Lung (tissue), 12 donors: ENCODE measurements around the gene CFAP20DC. TPM values are rescaled to one million over a fixed set of nuclear protein-coding genes. Genes with fewer than 3 reads are reported as not detected.

Experiments used
- ATAC-seq: fragments of 200-7000 bp; cut with Tn5 transposase; one replicate; pipeline ENCODE4 v1.9.1; 2020; ENCODE audit warnings: moderate number of reproducible peaks; ENCODE audit not compliant: insufficient read depth, low FRiP score
- DNase-seq, 3 donors: peaks; one replicate each; pipeline ENCODE4 v3.0.0-alpha.2; 2013 to 2017
- H3K27ac ChIP-seq, 2 donors: one replicate each; pipeline ENCODE4 v1.5.1; 2013; ENCODE audit warnings: mild to moderate bottlenecking in 2 of 2, moderate library complexity in 2 of 2, control low read depth in 1 of 2, inconsistent platforms in 1 of 2, low read depth in 1 of 2, low read length in 1 of 2
- H3K27me3 ChIP-seq, 3 donors: one replicate each; pipeline ENCODE4 v1.5.1; 2013; ENCODE audit warnings: low read length in 2 of 3; ENCODE audit not compliant: control insufficient read depth in 3 of 3, insufficient read depth in 3 of 3
- H3K36me3 ChIP-seq, 4 donors: one replicate each; pipeline ENCODE4 v1.5.1; 2013; ENCODE audit warnings: low read length in 4 of 4, mild to moderate bottlenecking in 1 of 4, moderate library complexity in 1 of 4; ENCODE audit not compliant: control insufficient read depth in 4 of 4, insufficient read depth in 4 of 4
- H3K4me1 ChIP-seq, 5 donors: one replicate each; pipeline ENCODE4 v1.5.1; 2013; ENCODE audit warnings: low read length in 5 of 5, mild to moderate bottlenecking in 2 of 5, moderate library complexity in 1 of 5; ENCODE audit not compliant: control insufficient read depth in 5 of 5, insufficient read depth in 5 of 5
- H3K4me3 ChIP-seq: one replicate; pipeline ENCODE4 v1.5.1; 2013; ENCODE audit warnings: mild to moderate bottlenecking, control low read depth, moderate library complexity
- H3K9ac ChIP-seq, 2 donors: one replicate each; pipeline ENCODE4 v1.5.1; 2013; ENCODE audit warnings: low read length in 2 of 2, control low read depth in 1 of 2; ENCODE audit not compliant: insufficient read depth in 1 of 2
- H3K9me3 ChIP-seq, 4 donors: one replicate each; pipeline ENCODE4 v1.5.1; 2013; ENCODE audit warnings: low read length in 3 of 4, mild to moderate bottlenecking in 1 of 4, moderate library complexity in 1 of 4; ENCODE audit not compliant: control insufficient read depth in 4 of 4, insufficient read depth in 3 of 4
- WGBS, 2 donors: extraction: QIAGEN DNeasy Blood & Tissue Kit; methylation state at CpG; one replicate each; pipeline ENCODE4 v1.1.7; 2013; 5-methylcytosine and 5-hydroxymethylcytosine counted together
- polyA plus RNA-seq, 2 donors: library from polyadenylated mRNA; stranded (reverse); fragments of 200-250 nt; gene quantifications; one replicate each; pipeline ENCODE4 v1.2.1, GENCODE V29; 2013
- total RNA-seq, 2 donors: library from RNA; depleted of rRNA in 1 of 2; stranded (reverse); fragments of >200 nt in 1 of 2; gene quantifications; one replicate each; pipeline ENCODE4 v1.2.1, GENCODE V29; 2014 to 2021
- TF ChIP-seq, protein P1 (sequence below): IDR thresholded peaks from 2 replicates; pipeline ENCODE4 v1.5.1; 2012; ENCODE audit warnings: mild to moderate bottlenecking; ENCODE audit errors: control extremely low read depth, extremely low read depth
- donor health status: control.
- donor health status: control.
- donor health status: Bipolar disorder and iron deficiency.
- donor health status: healthy.
- donor health status: DM: yes; HTN: yes; CAD: no.

The CFAP20DC gene
- total and polyA plus RNA-seq, 4 donors: 0.47 to 5.4 (median 1.5) TPM

DNA sequence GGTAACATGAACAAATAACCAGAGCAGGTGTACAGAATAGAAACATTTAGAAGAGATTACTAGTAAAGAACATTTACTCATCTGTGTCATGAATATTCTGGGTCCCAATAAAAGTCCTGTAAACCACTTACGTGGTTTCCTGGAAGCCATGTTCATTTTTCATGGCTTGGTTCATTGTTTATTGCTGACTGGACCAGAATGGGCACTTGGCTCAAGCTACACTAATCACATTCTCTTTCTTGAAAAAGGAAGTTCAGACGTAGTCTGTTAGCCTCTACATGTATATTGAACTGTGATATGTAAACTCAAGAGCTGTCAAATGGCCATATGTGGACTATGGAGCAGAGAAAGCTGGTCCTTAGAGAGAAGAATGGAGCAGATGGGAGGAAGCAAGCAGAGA lies 244.9 kb downstream of the CFAP20DC start:
- Histone ChIP-seq H3K4me3 (no peak overlapping the region), H3K36me3 (no peaks in the 10 kb centered on the region), H3K9ac (no peak overlapping the region), H3K9me3 (no peaks in the 10 kb centered on the region), H3K27ac (no peak overlapping the region), H3K27me3 (no peaks in the 10 kb centered on the region), H3K4me1 (peaks cover 0 to 7% (median 0%) of the 10 kb centered on the region in 5 donors)
- 64 to 71% methylated on average over 2 of the region's 2 CpGs for WGBS, 2 donors
- TF ChIP-seq, protein P1, sequence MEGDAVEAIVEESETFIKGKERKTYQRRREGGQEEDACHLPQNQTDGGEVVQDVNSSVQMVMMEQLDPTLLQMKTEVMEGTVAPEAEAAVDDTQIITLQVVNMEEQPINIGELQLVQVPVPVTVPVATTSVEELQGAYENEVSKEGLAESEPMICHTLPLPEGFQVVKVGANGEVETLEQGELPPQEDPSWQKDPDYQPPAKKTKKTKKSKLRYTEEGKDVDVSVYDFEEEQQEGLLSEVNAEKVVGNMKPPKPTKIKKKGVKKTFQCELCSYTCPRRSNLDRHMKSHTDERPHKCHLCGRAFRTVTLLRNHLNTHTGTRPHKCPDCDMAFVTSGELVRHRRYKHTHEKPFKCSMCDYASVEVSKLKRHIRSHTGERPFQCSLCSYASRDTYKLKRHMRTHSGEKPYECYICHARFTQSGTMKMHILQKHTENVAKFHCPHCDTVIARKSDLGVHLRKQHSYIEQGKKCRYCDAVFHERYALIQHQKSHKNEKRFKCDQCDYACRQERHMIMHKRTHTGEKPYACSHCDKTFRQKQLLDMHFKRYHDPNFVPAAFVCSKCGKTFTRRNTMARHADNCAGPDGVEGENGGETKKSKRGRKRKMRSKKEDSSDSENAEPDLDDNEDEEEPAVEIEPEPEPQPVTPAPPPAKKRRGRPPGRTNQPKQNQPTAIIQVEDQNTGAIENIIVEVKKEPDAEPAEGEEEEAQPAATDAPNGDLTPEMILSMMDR: no peak
- no peak for ATAC-seq
- DNase-seq: no peak

DNA sequence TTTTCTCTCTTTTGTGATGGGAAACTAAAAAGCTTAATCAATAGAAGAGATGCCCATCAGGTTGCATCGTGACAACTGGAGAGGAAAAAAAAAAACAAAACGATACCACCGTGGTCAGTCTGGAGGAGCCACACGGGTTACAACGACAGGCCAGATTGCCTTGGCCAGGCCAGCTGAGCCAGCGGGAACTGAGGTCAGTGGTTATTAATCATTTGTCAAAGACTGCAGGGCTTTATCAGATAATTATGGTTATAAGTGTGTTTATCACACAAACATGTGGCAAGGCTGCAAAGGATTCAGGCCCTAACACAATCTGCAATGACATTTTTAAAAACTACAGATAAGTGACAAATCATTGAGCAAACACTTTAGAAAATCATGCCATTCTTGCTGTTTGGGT lies 248.3 kb downstream of the CFAP20DC start:
- TF ChIP-seq, protein P1: no peak
- ATAC-seq: no peak
- H3K9me3 ChIP-seq: no peaks in the 10 kb centered on the region
- DNase-seq: peak in 1 of 3 donors; percentile 21
- H3K36me3 ChIP-seq: no peaks in the 10 kb centered on the region
- H3K9ac ChIP-seq: no peak overlapping the region
- 54 to 71% methylated on average over 6 of the region's 6 CpGs for WGBS, 2 donors
- no peaks in the 10 kb centered on the region for H3K27me3 ChIP-seq
- H3K4me3 ChIP-seq: no peak overlapping the region
- no peak overlapping the region for H3K27ac ChIP-seq
- H3K4me1 ChIP-seq: peaks cover 0 to 7% (median 0%) of the 10 kb centered on the region in 5 donors

DNA sequence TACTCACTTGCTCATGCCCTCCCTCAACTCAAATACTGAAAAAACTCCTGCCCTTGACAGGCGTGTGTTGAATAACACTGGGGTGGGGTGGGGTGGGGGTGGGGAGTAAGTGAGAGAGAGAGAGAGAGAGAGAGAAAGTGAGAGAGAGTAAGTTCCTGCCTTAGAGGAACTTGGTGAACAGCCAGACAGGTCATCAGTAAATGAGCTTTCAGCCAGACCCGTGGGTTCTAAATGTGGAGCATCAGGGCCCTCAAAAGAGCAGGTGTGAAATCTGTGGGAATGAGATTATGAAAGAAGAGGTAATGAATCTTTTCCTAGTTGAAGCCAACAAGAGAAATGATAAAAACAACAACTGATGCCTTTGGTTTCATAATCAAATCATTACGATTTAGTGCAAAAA lies 248.9 kb downstream of the CFAP20DC start:
- no peaks in the 10 kb centered on the region for H3K27me3 ChIP-seq
- DNase-seq (no peak), ATAC-seq (no peak)
- TF ChIP-seq, protein P1: no peak
- no peak overlapping the region for H3K4me3 ChIP-seq
- H3K9ac ChIP-seq: no peak overlapping the region
- no peaks in the 10 kb centered on the region for H3K36me3 ChIP-seq
- 20 to 37% methylated on average over 3 of the region's 3 CpGs for WGBS, 2 donors
- H3K4me1 ChIP-seq: peaks cover 0 to 7% (median 0%) of the 10 kb centered on the region in 5 donors
- H3K27ac ChIP-seq: no peak overlapping the region
- no peaks in the 10 kb centered on the region for H3K9me3 ChIP-seq

DNA sequence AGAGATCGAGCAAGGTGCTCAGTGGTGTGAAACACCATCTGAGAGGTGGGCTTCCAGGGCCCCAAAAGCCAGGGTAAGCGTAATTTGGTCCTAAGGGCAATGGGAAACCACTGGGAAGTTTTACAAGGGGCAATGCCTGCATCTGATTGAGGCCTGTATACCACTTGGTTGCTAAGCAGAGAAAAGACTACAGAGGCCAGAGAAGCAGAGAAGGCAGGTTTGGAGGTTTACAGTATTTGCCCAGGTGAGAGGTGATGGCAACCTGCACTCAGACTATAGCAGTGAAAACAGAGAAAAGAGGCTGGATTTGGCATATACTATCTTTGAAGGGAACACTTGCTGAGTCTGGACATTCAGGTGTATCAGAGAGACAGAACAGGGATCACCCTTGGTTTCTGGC lies 249.8 kb downstream of the CFAP20DC start:
- Histone ChIP-seq H3K27ac (no peak overlapping the region), H3K9me3 (no peaks in the 10 kb centered on the region), H3K4me3 (no peak overlapping the region), H3K36me3 (no peaks in the 10 kb centered on the region), H3K27me3 (no peaks in the 10 kb centered on the region), H3K9ac (no peak overlapping the region), H3K4me1 (peaks cover 0 to 7% (median 0%) of the 10 kb centered on the region in 5 donors)
- 90 to 91% methylated on average over 2 of the region's 2 CpGs for WGBS, 2 donors
- no peak for ATAC-seq
- TF ChIP-seq, protein P1: no peak
- DNase-seq: no peak
